Measurements from ENCODE around the gene MRPL30.
"Not testable (repeated sequence)": the region's sequence is repeated elsewhere in the genome, so short reads cannot be mapped to it uniquely, and the experiment has no call there.

MRPL30 gene

GRCh38 chr2:99180755-99181623 lies at the start of gene MRPL30, which contains the start of gene MITD1:
TSS of gene MRPL30 (plus strand) at chr2:99181184. CDS start at chr2:99186204, 5,020 bp downstream.
TSS of gene MITD1 (minus strand) at chr2:99181058. CDS start at chr2:99180981, 77 bp downstream.
- peak; percentile 92 to 95 for DNase-seq

GRCh38 chr2:99135044-99135556 lies 45.9 kb upstream of the MRPL30 start:
- DNase-seq, result not testable (repeated sequence)

DNA sequence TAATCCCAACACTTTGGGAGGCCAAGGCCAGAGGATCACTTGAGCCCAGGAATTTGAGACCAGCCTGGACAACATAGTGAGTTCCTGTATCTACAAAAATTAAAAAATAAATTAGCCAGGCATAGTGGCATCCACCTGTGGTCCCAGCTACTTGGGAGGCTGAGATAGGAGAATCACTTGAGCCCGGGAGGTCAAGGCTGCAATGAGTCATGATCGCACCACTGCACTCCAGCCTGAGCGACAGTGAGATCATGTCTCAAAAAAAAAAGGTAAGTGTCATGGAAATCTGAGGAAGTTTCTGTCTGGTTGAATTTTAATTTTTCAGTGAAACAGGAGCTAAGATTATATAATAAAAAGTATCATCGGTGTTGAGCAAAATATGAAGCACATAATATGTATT lies 42.0 kb upstream of the MRPL30 start:
- no peak for DNase-seq

- DNase-seq, result no peak
Measured at GRCh38 chr2:99140056-99140859, 40.7 kb upstream of the MRPL30 start.

GRCh38 chr2:99140860-99141109 lies 40.2 kb upstream of the MRPL30 start:
- DNase-seq, result no peak

GRCh38 chr2:99141110-99142108 lies 39.6 kb upstream of the MRPL30 start, which contains the start of gene C2orf15:
TSS of gene C2orf15 (plus strand) at chr2:99141707. CDS start at chr2:99150559, 8,852 bp downstream.
- DNase-seq, result peak; percentile 98

DNA sequence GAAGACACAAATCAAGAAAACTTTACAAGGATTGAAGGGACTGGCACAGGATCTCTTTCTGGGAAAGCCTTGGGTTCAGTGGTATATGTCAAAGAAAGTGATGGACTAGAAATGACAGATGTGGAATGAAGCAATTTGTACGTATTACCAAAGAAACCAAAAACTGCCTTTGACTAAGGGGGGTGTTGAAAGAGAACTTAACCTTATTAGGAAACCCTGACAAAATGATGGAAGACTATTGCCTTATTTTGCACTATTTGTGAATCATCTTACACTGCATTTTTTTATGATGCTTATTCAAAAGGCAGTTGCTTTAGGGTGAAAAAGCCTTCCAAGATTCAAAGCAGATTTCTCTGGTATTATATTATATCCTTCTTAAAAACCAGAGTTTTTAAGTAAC lies 30.3 kb upstream of the MRPL30 start:
- DNase-seq, result no peak

- DNase-seq, result no peak
Measured at GRCh38 chr2:99152199-99152895, 28.6 kb upstream of the MRPL30 start.

DNA sequence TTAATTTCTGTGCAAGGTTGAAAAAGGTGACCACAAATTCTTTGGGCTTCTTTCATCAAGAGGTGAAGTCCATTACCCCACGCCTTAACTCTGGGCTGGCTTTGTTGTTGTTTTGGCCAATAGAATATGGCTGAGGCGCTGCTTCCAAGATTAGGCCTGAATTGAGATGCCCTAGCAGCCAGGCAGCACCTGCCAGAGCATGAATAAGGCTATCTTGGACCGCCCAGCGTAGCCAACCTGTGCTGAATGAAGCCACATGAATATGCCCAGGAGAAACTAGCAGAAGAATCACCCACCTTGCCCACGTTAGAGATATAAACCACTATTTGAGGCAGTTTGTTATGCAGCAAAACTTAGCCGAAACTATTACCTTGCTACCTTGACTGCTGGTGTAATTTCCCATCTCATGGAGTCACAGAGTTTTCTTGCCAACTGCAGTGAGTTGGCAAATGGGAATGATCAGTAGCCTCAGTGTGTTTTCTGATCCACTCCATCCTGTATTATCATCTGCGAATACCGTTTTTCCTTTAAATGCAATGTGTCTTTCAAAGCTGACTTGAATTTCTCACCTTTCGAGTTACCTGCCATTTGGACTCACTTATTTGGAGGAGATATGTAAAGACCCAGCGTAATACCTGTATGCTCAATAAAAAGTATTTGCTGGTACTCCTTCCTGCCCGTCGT lies 26.9 kb upstream of the MRPL30 start:
- DNase-seq, result no peak

DNA sequence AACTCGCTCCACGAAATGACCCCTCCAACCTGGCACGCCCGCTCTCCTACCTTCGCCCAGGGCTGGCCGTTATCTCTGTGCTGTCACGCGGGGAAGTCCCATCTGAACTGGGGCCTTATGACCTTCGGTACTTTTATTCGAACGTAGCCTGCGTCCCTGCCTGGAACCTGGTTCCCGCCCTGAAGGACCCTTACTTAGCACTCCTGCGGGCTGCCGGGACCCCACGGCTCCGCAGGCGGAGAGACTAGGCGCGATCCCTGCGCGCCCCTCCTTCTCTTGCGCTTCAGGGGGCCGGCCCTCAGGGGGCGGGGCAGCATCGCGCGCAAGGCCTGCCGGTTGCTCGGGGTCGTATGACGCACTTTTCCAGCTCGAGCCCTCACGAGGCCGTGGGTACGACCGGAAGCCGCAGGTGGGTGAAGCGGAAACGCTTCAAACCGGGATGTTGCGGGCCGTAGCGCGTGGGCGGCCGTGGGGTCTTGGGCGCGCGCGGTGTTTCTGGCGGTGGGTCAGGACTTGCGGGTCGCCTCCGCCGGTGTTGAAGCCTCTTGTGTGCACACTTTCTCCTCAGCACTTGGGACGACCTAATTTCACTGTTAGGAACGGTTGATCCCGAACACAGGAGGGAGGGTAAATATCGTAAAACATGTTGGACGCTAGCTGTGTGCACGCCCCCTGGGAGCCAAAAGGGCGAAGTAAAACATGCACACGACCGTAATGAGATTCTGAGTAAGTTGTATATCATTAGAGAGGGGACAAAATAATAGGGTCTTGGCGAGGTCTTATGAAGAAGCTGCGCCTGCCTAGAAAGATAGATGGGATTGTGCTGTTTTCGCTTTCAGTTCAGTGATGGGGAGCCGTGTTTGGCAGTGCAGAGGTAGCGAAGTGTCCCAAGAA lies 26.1 kb upstream of the MRPL30 start, which contains the start of the genes LIPT1 and TSGA10:
Gene LIPT1, plus strand, starts transcription at position 325 of the 894 bp plus-strand sequence. CDS start 6,991 bp downstream, outside the sequence.
Gene TSGA10, minus strand, starts transcription at position 300 of the 894 bp plus-strand sequence. CDS start 45,503 bp downstream, outside the sequence.
- peak; percentile 89 to 91 for DNase-seq

DNA sequence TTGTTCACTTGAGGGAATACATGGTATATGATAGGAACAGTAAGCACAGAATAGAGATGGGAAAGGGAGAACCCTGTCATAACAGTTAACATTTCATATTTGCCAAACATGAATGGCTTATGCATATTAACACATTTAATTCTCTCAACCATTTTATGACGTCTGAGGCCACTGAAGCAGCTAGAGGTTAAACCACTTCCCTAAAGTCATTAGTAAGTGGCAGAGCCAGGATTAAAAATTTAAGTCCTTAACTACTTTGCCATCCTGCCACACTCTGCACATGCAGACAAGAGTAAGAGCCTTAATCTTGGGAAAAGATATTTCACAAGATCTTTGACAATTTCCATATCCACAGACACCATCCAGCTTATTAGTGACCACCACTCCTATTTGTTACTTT lies 24.1 kb upstream of the MRPL30 start:
- no peak for DNase-seq

- DNase-seq, result no peak
Measured at GRCh38 chr2:99158599-99158998, 22.4 kb upstream of the MRPL30 start.

- DNase-seq, result no peak
Measured at GRCh38 chr2:99159594-99159993, 21.4 kb upstream of the MRPL30 start.

- DNase-seq, result no peak
Measured at GRCh38 chr2:99166218-99166617, 14.8 kb upstream of the MRPL30 start.

DNA sequence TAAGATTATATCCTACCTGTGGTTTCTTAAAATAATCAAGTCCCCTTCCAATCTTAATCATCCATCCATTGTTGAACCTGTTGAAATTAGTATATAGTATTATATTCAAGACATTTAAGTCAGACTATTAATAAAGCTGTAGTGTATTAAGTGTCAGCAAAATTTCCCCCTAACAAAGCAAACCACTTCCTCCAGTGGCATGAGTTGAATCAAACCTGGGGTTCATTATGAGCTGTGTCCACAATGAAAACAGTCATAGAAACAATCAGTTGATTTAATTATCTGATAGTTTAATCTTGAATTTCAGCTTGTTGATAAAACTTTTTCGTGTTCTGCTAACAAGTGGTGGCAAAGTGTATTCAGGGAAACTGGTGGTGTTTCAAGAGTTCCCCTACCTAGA lies 11.4 kb upstream of the MRPL30 start:
- no peak for DNase-seq

GRCh38 chr2:99171377-99172140 lies 9.4 kb upstream of the MRPL30 start:
- DNase-seq, result no peak

- DNase-seq, result no peak
Measured at GRCh38 chr2:99181624-99182000, 628 bp downstream of the MRPL30 start.

- DNase-seq, result no peak
Measured at GRCh38 chr2:99183025-99183424, 2.0 kb downstream of the MRPL30 start.

DNA sequence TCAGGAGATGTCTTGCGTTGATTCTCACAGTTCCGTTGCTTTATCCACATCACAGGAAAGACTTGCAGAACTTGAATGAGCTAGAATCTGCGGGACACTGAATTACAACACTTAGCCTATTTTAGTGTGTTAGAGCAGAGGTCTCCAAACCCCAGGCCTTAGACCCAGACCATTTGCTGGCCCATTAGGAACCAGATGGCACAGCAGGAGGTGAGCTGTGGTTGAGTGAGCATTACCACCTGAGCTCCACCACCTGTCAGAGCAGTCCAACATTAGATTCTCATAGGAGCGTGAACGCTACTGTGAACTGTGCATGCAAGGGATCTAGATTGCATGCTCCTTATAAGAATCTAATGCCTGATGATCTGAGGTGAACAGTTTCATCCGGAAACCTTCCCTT lies 3.8 kb downstream of the MRPL30 start:
- no peak for DNase-seq
